GM12891 (cell line): ENCODE data around the gene AP2A2.

Experiments
- DNase-seq: peaks from one replicate; pipeline ENCODE4 v3.0.0; 2011; ENCODE audit warnings: low spot score; ENCODE audit not compliant: insufficient read length
- FAIRE-seq: peaks from 2 replicates; lab custom pipeline; 2011; peaks lifted over from hg19 to GRCh38; lab: Jason Lieb, UNC
- PAX5 ChIP-seq: IDR thresholded peaks from 2 replicates; pipeline ENCODE4 v1.6.1; 2011; ENCODE audit warnings: low read length, moderate library complexity, mild to moderate bottlenecking; ENCODE audit not compliant: insufficient read depth, severe bottlenecking
- POLR2A ChIP-seq: IDR thresholded peaks from 2 replicates; pipeline ENCODE4 v1.6.1; 2011; ENCODE audit warnings: low read depth, low read length, control low read depth
- POLR2AphosphoS5 ChIP-seq: IDR thresholded peaks from 2 replicates; pipeline ENCODE4 v1.6.1; 2011; ENCODE audit warnings: low read depth, low read length, control low read depth
- POU2F2 ChIP-seq: IDR thresholded peaks from 2 replicates; pipeline ENCODE4 v1.6.1; 2011; ENCODE audit warnings: low read depth, mild to moderate bottlenecking, control low read depth, low read length, moderate library complexity
- SPI1 ChIP-seq: IDR thresholded peaks from 2 replicates; pipeline ENCODE4 v1.6.1; 2011; ENCODE audit warnings: low read depth, low read length, control low read depth
- TAF1 ChIP-seq: IDR thresholded peaks from 2 replicates; pipeline ENCODE4 v1.6.1; 2011; ENCODE audit warnings: low read depth, low read length, control low read depth

AP2A2 gene

GRCh38 chr11:936199-936598, 10.5 kb downstream of the AP2A2 start:
- DNase-seq (no peak), FAIRE-seq (no peak)

DNA sequence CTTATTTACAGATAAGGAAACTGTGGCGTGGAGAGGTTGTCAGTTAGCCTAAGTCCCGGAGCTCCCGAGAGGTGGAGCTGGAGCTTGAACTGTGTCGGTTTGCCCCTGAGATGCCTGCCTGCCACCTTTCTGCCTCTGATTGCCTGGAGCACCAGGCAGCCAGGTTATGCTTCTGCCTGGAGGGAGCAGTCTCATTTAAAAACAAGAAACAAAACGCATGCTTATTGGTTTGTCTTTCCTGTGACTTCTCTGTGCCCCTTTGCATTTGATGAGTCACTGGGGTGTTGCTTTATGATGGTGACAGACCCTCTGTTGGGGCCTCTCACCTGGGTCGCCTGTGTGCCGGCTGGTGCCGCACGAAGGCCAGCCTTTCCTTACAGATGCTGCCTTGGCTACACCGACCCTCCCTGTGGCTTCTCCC, 12.2 kb downstream of the AP2A2 start:
- FAIRE-seq: no peak
- no peak for DNase-seq
- TF ChIP-seq POLR2A: no peak
- no peak for TF ChIP-seq TAF1
- TF ChIP-seq PAX5: no peak
- no peak for TF ChIP-seq SPI1
- no peak for TF ChIP-seq POU2F2
- no peak for TF ChIP-seq POLR2AphosphoS5

More at GRCh38 chr11:936199-936598, 10.5 kb downstream of the AP2A2 start:
- TF ChIP-seq PAX5: no peak
- TF ChIP-seq POLR2AphosphoS5: no peak
- no peak for TF ChIP-seq SPI1
- no peak for TF ChIP-seq POLR2A
- no peak for TF ChIP-seq TAF1
- no peak for TF ChIP-seq POU2F2

DNA sequence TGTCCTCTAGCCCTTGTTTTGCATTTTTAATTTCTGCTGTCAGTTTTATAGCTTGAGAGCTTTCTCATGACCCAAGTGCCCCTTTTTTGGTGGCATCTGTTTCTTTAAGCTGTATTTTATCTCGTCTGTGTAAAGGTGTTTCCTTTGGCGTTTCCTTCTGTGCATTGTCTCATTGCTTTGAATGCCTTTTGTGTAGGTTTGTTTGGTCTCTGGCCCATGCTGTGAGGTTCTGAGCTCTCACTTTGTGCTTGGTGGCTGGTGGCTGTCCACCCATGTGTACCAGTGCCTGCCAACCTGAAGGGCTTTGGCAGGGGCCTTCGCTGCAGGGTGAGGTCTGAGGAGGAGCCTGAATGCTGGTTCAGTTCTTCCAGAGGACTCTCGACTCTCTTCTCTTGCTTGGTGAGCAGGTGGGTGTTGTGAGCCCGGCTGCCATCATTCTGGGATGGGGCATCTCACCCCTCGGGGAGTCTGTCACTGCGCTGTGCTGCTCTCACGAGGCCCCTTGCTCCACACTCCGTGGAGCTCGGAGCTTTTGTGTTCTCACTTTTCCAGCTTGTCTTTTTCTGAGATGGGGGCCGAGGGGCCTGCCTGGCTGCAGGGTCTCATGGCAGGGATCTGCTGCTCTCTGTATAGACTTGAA, 14.9 kb downstream of the AP2A2 start:
- DNase-seq (no peak), FAIRE-seq (peak; percentile 50)
- TF ChIP-seq POLR2A: no peak
- no peak for TF ChIP-seq TAF1

DNA sequence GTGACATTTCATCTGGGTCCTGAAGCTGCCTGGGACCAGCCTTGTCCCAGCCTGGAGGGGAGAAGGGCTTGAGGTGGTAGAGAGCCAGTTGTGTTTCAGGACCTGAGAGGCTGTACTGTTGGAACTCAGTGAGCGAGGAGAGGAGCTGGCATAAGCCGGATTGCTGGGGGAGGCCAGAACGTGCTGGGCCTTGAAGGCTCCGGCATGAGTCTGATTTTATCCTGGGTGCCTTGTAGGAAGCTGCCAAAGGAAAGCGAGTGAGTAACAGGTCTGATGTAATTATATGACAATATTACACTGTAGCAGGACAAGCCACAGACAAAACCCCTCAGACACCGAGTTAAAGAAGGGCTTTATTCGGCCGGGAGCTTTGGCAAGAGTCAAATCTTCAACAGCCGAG, 17.2 kb downstream of the AP2A2 start:
- DNase-seq: no peak
- TF ChIP-seq POLR2A (no peak), PAX5 (no peak), POLR2AphosphoS5 (no peak), POU2F2 (no peak), SPI1 (no peak), TAF1 (no peak)
- no peak for FAIRE-seq

- FAIRE-seq (no peak), DNase-seq (no peak)
- TF ChIP-seq POLR2AphosphoS5 (no peak), POU2F2 (no peak), POLR2A (no peak), SPI1 (no peak), PAX5 (no peak), TAF1 (no peak)
Observed at GRCh38 chr11:944711-945470, 19.2 kb downstream of the AP2A2 start.

DNA sequence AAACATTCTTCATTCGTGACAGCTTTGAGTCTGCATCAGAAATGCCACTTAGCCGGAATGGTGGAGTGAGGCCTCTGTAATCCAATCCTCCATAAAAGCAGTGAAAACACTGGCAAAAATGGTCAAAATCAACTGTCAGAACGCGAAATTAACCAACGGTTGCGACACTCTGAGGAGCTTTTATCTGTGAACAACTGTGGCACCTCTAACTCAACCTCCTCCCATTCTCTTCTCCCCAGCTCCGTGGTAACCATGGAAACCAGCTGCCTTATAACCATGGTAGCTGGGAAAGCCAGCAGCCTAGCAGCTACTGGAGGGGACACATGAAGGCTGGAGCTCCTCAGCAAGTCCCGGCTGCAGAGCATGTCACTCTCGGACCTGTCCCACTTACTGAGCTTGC, 20.3 kb downstream of the AP2A2 start:
- no peak for FAIRE-seq
- no peak for DNase-seq
- TF ChIP-seq POLR2A (no peak), SPI1 (no peak), TAF1 (no peak), POU2F2 (no peak), PAX5 (no peak), POLR2AphosphoS5 (no peak)

- FAIRE-seq (no peak), DNase-seq (no peak)
- TF ChIP-seq SPI1 (no peak), POLR2A (no peak), POLR2AphosphoS5 (no peak), PAX5 (no peak), POU2F2 (no peak), TAF1 (no peak)
Observed at GRCh38 chr11:947744-948143, 22.1 kb downstream of the AP2A2 start.

GRCh38 chr11:951507-951906, 25.8 kb downstream of the AP2A2 start:
- FAIRE-seq (no peak), DNase-seq (no peak)
- TF ChIP-seq POLR2A (no peak), TAF1 (no peak), PAX5 (no peak), SPI1 (no peak), POLR2AphosphoS5 (no peak), POU2F2 (no peak)

GRCh38 chr11:952406-953385, 27.0 kb downstream of the AP2A2 start:
- FAIRE-seq (no peak), DNase-seq (no peak)
- TF ChIP-seq TAF1: no peak
- no peak for TF ChIP-seq PAX5
- TF ChIP-seq POU2F2: no peak
- no peak for TF ChIP-seq POLR2A
- no peak for TF ChIP-seq POLR2AphosphoS5
- no peak for TF ChIP-seq SPI1
